Measurements from ENCODE around the gene ERC2.
"Not testable (repeated sequence)": the region's sequence is repeated elsewhere in the genome, so short reads cannot be mapped to it uniquely, and the experiment has no call there.

ERC2 gene

GRCh38 chr3:55868347-55868746 lies 599.9 kb downstream of the ERC2 start:
- DNase-seq: no peak

GRCh38 chr3:55863028-55863427 lies 605.2 kb downstream of the ERC2 start:
- DNase-seq: no peak

- DNase-seq: peak; percentile 8
Observed at GRCh38 chr3:55860049-55860721, 608.1 kb downstream of the ERC2 start.

GRCh38 chr3:55859305-55859704 lies 609.0 kb downstream of the ERC2 start:
- no peak for DNase-seq

- DNase-seq: no peak
Observed at GRCh38 chr3:55858727-55859126, 609.5 kb downstream of the ERC2 start.

GRCh38 chr3:55858302-55858701 lies 610.0 kb downstream of the ERC2 start:
- no peak for DNase-seq

- DNase-seq: no peak
Observed at GRCh38 chr3:55857633-55858032, 610.6 kb downstream of the ERC2 start.

- DNase-seq: no peak
Observed at GRCh38 chr3:55855311-55855710, 613.0 kb downstream of the ERC2 start.

GRCh38 chr3:55854494-55854893 lies 613.8 kb downstream of the ERC2 start:
- no peak for DNase-seq

- no peak for DNase-seq
Observed at GRCh38 chr3:55852326-55852725, 615.9 kb downstream of the ERC2 start.

- no peak for DNase-seq
Observed at GRCh38 chr3:55842204-55842603, 626.1 kb downstream of the ERC2 start.

GRCh38 chr3:55831876-55832275 lies 636.4 kb downstream of the ERC2 start:
- DNase-seq: not testable (repeated sequence)

- no peak for DNase-seq
Observed at GRCh38 chr3:55828712-55829111, 639.6 kb downstream of the ERC2 start.

GRCh38 chr3:55827786-55828185 lies 640.5 kb downstream of the ERC2 start:
- no peak for DNase-seq

GRCh38 chr3:55826731-55827496 lies 641.4 kb downstream of the ERC2 start:
- no peak for DNase-seq

GRCh38 chr3:55826097-55826496 lies 642.2 kb downstream of the ERC2 start:
- no peak for DNase-seq

GRCh38 chr3:55824406-55824805 lies 643.9 kb downstream of the ERC2 start:
- no peak for DNase-seq

GRCh38 chr3:55823829-55824228 lies 644.4 kb downstream of the ERC2 start:
- DNase-seq: no peak

- DNase-seq: no peak
Observed at GRCh38 chr3:55823001-55823400, 645.3 kb downstream of the ERC2 start.

GRCh38 chr3:55819005-55819404 lies 649.3 kb downstream of the ERC2 start:
- no peak for DNase-seq

- no peak for DNase-seq
Observed at GRCh38 chr3:55818485-55818884, 649.8 kb downstream of the ERC2 start.

GRCh38 chr3:55816794-55817576 lies 651.3 kb downstream of the ERC2 start:
- DNase-seq: no peak

GRCh38 chr3:55815262-55815661 lies 653.0 kb downstream of the ERC2 start:
- DNase-seq: no peak

Data from DMS79 treated with DMSO at 0.1 percent for 48 hours (cell line).